ENCODE data around the gene OAS2.
"Not testable (repeated sequence)": the region's sequence is repeated elsewhere in the genome, so short reads cannot be mapped to it uniquely, and the experiment has no call there.

Gene OAS2

DNA sequence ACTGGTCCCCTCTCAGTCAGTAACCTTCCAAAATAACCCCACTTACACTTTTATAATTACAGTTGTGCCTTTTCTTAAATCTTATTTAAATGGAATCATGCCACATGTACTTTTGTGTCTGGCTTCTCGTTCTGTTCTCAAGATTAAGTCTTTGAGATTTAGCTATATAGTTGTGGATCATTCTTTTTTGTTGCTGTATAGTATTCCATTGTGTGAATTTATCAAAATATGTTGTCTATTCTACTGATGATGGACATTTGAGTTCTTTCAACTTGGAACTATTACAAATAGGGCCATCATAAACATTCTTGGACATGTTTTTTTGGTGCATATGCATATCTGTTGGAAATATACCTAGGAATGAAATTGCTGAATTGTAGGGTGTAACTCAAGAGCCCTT is 31.0 kb upstream of the OAS2 start:
- Histone ChIP-seq H3K27me3 (ENCODE audit: insufficient read depth, low read depth) (no peaks in the 10 kb centered on the region), H3K27ac (no peak overlapping the region), H3K4me2 (no peak overlapping the region), H3K9ac (no peak overlapping the region), H3K4me1 (ENCODE audit: low read depth, poor library complexity, severe bottlenecking) (no peaks in the 10 kb centered on the region), H3K4me3 (IDR thresholded peaks at IDR 0.05; ENCODE audit: insufficient read depth, low read depth, low read length) (no peak overlapping the region), H2AFZ (ENCODE audit: low read depth) (no peak overlapping the region), H3K36me3 (ENCODE audit: insufficient read depth) (no peaks in the 10 kb centered on the region), H3K79me2 (ENCODE audit: insufficient read depth, low read depth) (no peaks in the 10 kb centered on the region), H4K20me1 (ENCODE audit: insufficient read depth) (no peaks in the 10 kb centered on the region)
- TF ChIP-seq, protein P1, sequence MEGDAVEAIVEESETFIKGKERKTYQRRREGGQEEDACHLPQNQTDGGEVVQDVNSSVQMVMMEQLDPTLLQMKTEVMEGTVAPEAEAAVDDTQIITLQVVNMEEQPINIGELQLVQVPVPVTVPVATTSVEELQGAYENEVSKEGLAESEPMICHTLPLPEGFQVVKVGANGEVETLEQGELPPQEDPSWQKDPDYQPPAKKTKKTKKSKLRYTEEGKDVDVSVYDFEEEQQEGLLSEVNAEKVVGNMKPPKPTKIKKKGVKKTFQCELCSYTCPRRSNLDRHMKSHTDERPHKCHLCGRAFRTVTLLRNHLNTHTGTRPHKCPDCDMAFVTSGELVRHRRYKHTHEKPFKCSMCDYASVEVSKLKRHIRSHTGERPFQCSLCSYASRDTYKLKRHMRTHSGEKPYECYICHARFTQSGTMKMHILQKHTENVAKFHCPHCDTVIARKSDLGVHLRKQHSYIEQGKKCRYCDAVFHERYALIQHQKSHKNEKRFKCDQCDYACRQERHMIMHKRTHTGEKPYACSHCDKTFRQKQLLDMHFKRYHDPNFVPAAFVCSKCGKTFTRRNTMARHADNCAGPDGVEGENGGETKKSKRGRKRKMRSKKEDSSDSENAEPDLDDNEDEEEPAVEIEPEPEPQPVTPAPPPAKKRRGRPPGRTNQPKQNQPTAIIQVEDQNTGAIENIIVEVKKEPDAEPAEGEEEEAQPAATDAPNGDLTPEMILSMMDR (conservative IDR thresholded peaks at IDR 0.05; ENCODE audit: low read depth, low read length): no peak

DNA sequence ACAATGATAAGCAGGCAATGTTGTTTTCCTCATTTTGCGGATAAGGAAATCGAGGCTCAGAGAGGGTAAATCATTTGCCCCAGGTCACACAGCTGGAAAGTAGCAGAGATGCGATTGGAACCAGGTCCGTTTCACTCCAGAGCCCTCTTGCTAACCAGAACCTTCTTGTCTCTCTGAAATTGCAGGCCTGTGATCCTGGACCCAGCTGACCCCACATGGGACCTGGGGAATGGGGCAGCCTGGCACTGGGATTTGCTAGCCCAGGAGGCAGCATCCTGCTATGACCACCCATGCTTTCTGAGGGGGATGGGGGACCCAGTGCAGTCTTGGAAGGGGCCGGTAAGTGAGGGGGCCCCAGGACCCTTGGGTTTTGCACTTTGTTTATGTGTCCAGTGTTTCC is 30.6 kb upstream of the OAS2 start:
- no peak overlapping the region for H3K9ac ChIP-seq
- no peak overlapping the region for H2AFZ ChIP-seq (ENCODE audit: low read depth)
- no peaks in the 10 kb centered on the region for H3K27me3 ChIP-seq (ENCODE audit: insufficient read depth, low read depth)
- H3K4me1 ChIP-seq (ENCODE audit: low read depth, poor library complexity, severe bottlenecking): no peaks in the 10 kb centered on the region
- no peak overlapping the region for H3K4me2 ChIP-seq
- H3K4me3 ChIP-seq (IDR thresholded peaks at IDR 0.05; ENCODE audit: insufficient read depth, low read depth, low read length): no peak overlapping the region
- no peak overlapping the region for H3K27ac ChIP-seq
- no peaks in the 10 kb centered on the region for H3K36me3 ChIP-seq (ENCODE audit: insufficient read depth)
- no peaks in the 10 kb centered on the region for H4K20me1 ChIP-seq (ENCODE audit: insufficient read depth)
- no peaks in the 10 kb centered on the region for H3K79me2 ChIP-seq (ENCODE audit: insufficient read depth, low read depth)
- TF ChIP-seq, protein P1 (conservative IDR thresholded peaks at IDR 0.05; ENCODE audit: low read depth, low read length): no peak

DNA sequence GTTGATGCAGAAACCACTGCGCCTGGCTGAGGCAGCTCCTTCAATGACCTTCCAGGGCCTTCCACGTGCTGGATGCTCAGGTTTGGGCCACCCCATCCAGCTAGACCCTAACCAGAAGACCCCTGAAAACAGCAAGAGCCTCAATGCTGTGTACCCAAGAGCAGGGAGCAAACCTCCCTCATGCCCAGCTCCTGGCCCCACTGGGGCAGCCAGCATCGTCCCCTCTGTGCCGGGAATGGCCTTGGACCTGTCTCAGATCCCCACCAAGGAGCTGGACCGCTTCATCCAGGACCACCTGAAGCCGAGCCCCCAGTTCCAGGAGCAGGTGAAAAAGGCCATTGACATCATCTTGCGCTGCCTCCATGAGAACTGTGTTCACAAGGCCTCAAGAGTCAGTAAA is 29.5 kb upstream of the OAS2 start:
- H4K20me1 ChIP-seq (ENCODE audit: insufficient read depth): no peaks in the 10 kb centered on the region
- TF ChIP-seq, protein P1 (conservative IDR thresholded peaks at IDR 0.05; ENCODE audit: low read depth, low read length): no peak
- no peak overlapping the region for H3K27ac ChIP-seq
- no peaks in the 10 kb centered on the region for H3K79me2 ChIP-seq (ENCODE audit: insufficient read depth, low read depth)
- no peak overlapping the region for H2AFZ ChIP-seq (ENCODE audit: low read depth)
- no peaks in the 10 kb centered on the region for H3K36me3 ChIP-seq (ENCODE audit: insufficient read depth)
- no peak overlapping the region for H3K4me3 ChIP-seq (IDR thresholded peaks at IDR 0.05; ENCODE audit: insufficient read depth, low read depth, low read length)
- H3K4me2 ChIP-seq: no peak overlapping the region
- no peaks in the 10 kb centered on the region for H3K27me3 ChIP-seq (ENCODE audit: insufficient read depth, low read depth)
- no peaks in the 10 kb centered on the region for H3K4me1 ChIP-seq (ENCODE audit: low read depth, poor library complexity, severe bottlenecking)
- H3K9ac ChIP-seq: no peak overlapping the region

DNA sequence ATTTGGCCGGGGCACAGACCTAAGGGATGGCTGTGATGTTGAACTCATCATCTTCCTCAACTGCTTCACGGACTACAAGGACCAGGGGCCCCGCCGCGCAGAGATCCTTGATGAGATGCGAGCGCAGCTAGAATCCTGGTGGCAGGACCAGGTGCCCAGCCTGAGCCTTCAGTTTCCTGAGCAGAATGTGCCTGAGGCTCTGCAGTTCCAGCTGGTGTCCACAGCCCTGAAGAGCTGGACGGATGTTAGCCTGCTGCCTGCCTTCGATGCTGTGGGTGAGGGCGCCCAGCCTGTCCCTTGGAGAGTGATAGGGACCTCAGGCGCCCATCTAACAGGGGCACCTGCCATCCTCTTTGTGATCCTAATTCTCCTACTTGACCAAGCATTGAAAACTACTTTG is 27.6 kb upstream of the OAS2 start:
- H3K79me2 ChIP-seq (ENCODE audit: insufficient read depth, low read depth): no peaks in the 10 kb centered on the region
- H3K27ac ChIP-seq: no peak overlapping the region
- H3K9ac ChIP-seq: no peak overlapping the region
- no peaks in the 10 kb centered on the region for H3K4me1 ChIP-seq (ENCODE audit: low read depth, poor library complexity, severe bottlenecking)
- no peaks in the 10 kb centered on the region for H3K27me3 ChIP-seq (ENCODE audit: insufficient read depth, low read depth)
- H3K4me3 ChIP-seq (IDR thresholded peaks at IDR 0.05; ENCODE audit: insufficient read depth, low read depth, low read length): no peak overlapping the region
- H2AFZ ChIP-seq (ENCODE audit: low read depth): no peak overlapping the region
- no peaks in the 10 kb centered on the region for H3K36me3 ChIP-seq (ENCODE audit: insufficient read depth)
- TF ChIP-seq, protein P1 (conservative IDR thresholded peaks at IDR 0.05; ENCODE audit: low read depth, low read length): no peak
- no peak overlapping the region for H3K4me2 ChIP-seq
- no peaks in the 10 kb centered on the region for H4K20me1 ChIP-seq (ENCODE audit: insufficient read depth)

DNA sequence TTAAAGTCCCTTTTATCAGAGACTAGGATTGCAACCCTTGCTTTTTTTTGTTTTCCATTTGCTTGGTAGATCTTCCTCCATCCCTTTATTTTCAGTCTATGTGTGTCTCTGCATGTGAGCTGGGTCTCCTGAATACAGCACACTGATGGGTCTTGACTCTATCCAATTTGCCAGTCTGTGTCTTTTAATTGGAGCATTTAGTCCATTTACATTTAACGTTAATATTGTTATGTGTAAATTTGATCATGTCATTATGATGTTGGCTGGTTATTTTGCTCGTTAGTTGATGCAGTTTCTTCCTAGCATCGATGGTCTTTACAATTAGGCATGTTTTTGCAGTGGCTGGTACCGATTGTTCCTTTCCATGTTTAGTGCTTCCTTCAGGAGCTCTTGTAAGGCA is 21.2 kb upstream of the OAS2 start:
- not testable (repeated sequence) for H3K27ac ChIP-seq; H2AFZ ChIP-seq (ENCODE audit: low read depth); H3K79me2 ChIP-seq (ENCODE audit: insufficient read depth, low read depth); H4K20me1 ChIP-seq (ENCODE audit: insufficient read depth); H3K4me3 ChIP-seq (IDR thresholded peaks at IDR 0.05; ENCODE audit: insufficient read depth, low read depth, low read length); H3K27me3 ChIP-seq (ENCODE audit: insufficient read depth, low read depth); H3K36me3 ChIP-seq (ENCODE audit: insufficient read depth); H3K9ac ChIP-seq; H3K4me2 ChIP-seq; H3K4me1 ChIP-seq (ENCODE audit: low read depth, poor library complexity, severe bottlenecking)
